Activated CD4-positive, alpha-beta T cell treated with anti-CD3 and anti-CD28 coated beads, Interleukin-2, amount 50 U/mL, for 1 hour (primary cell): ENCODE data around the gene IFT57.
"Not testable (repeated sequence)": the region's sequence is repeated elsewhere in the genome, so short reads cannot be mapped to it uniquely, and the experiment has no call there.

Experiments used
- DNase-seq: peaks from one replicate; pipeline ENCODE4 v3.0.0-alpha.2; 2020

IFT57 gene

GRCh38 chr3:108157273-108157672, 65.0 kb downstream of the IFT57 start:
- DNase-seq, result no peak

GRCh38 chr3:108156312-108156853, 65.8 kb downstream of the IFT57 start:
- DNase-seq, result no peak

GRCh38 chr3:108155642-108156041, 66.6 kb downstream of the IFT57 start:
- not testable (repeated sequence) for DNase-seq

- DNase-seq, result peak; percentile 36
Observed at GRCh38 chr3:108153451-108153981, 68.7 kb downstream of the IFT57 start.

- DNase-seq, result no peak
Observed at GRCh38 chr3:108152274-108152673, 70.0 kb downstream of the IFT57 start.

- DNase-seq, result no peak
Observed at GRCh38 chr3:108150200-108150599, 72.0 kb downstream of the IFT57 start.

GRCh38 chr3:108146139-108146538, 76.1 kb downstream of the IFT57 start:
- no peak for DNase-seq

- no peak for DNase-seq
Observed at GRCh38 chr3:108145578-108145977, 76.6 kb downstream of the IFT57 start.

GRCh38 chr3:108137460-108137814, 84.8 kb downstream of the IFT57 start:
- no peak for DNase-seq

- DNase-seq, result no peak
Observed at GRCh38 chr3:108136561-108137459, 85.4 kb downstream of the IFT57 start.

- no peak for DNase-seq
Observed at GRCh38 chr3:108134555-108134880, 87.7 kb downstream of the IFT57 start.

- DNase-seq, result no peak
Observed at GRCh38 chr3:108133858-108134554, 88.2 kb downstream of the IFT57 start.

- DNase-seq, result no peak
Observed at GRCh38 chr3:108133048-108133369, 89.2 kb downstream of the IFT57 start.

- no peak for DNase-seq
Observed at GRCh38 chr3:108131475-108132134, 90.6 kb downstream of the IFT57 start.

GRCh38 chr3:108130701-108131474, 91.3 kb downstream of the IFT57 start:
- DNase-seq, result no peak

- DNase-seq, result no peak
Observed at GRCh38 chr3:108130236-108130635, 92.0 kb downstream of the IFT57 start.

GRCh38 chr3:108127301-108127988, 94.8 kb downstream of the IFT57 start:
- DNase-seq, result peak; percentile 50

GRCh38 chr3:108126348-108126747, 95.9 kb downstream of the IFT57 start:
- no peak for DNase-seq

- DNase-seq, result peak; percentile 64
Observed at GRCh38 chr3:108125550-108126071, 96.6 kb downstream of the IFT57 start.

GRCh38 chr3:108125153-108125543, 97.1 kb downstream of the IFT57 start:
- no peak for DNase-seq

GRCh38 chr3:108124337-108125152, 97.7 kb downstream of the IFT57 start:
- peak; percentile 56 for DNase-seq
